ENCODE data around the gene FBXO2. TPM values are rescaled to one million over a fixed set of nuclear protein-coding genes. Genes with fewer than 3 reads are reported as not detected.

The FBXO2 gene, protein sequence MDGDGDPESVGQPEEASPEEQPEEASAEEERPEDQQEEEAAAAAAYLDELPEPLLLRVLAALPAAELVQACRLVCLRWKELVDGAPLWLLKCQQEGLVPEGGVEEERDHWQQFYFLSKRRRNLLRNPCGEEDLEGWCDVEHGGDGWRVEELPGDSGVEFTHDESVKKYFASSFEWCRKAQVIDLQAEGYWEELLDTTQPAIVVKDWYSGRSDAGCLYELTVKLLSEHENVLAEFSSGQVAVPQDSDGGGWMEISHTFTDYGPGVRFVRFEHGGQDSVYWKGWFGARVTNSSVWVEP
- total RNA-seq: 1.1 and 4.4 TPM in 2 replicates

DNA sequence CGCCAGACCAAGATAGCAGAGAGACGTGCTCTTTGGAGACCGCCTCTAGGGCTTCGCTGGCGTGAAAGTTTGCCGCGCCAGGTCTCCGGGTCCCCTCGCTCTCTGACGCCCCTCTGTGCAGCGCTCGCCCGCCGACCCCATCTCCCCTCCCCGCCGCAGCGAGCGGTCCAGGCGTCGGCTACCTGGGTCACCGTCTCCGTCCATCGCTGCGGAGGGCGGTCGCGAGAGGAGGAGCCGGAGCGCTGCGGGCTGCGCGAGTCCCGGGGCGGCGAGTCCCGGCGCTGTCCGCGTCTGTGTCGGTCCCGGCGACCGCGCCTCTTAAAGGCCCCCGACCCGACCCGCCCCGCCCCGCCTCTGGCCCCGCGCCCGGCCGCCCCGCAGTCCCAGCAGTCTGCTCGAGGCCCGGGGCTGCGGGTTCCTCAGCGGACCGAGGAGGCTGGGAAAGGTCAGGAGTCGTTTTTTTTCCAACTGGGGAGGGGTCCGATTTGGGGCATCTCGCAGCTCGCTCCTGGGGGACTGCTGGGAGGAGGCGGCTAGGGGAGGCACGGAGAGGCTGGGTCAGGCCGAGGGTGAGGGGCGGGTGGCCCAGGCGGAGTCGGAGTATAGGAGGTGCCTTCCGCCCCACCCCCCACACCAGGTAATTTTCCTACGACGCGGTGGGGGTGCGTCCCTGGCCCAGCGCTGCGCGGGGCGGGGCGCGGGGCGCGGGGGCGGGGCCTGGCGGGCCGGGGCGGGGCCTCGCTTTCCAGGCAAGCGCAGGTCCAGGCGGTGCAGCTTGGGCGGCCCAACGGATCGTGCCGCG is at the start of gene FBXO2, which contains the start of gene FBXO44:
Gene FBXO2, minus strand, starts transcription at position 293 of the 802 bp plus-strand sequence. Its CDS starts 89 bp downstream, at position 204.
Gene FBXO44, plus strand, starts transcription at position 741 of the 802 bp plus-strand sequence. CDS start 959 bp downstream, outside the sequence.

DNA sequence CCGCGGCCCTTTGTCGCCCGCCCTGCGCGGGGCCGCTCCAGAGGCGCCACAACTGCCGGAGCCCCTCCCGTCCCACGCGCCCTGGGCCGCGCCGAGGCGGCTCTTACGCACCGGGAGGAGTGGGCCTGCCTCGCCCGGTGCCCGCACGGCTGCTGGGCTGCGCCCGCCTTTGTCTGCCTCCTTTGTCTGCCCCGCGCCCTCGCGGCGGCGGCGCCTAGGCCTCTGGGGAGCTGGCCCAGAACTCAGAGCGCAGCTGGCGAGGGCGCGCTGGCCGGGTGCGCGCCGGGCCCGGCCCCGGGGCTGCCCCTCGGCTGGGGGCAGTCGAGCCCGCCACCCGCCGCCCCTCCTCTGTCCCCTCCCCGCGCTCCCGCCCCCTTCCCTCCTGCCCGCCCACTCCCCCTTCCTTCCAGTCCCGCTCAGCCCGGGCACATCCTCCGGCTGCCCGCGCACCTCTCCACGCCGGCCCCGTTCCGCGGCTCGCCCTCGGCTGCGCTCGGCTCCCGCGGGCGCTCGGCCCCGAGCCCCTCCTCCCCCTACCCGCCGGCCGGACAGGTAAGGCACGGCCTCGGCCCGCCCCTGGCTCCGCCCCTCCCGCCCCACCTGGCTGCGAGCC is 37.2 kb upstream of the FBXO2 start, which contains the start of gene DRAXIN:
Gene DRAXIN, plus strand, starts transcription at position 409 of the 613 bp plus-strand sequence. CDS start 14,549 bp downstream, outside the sequence.

DNA sequence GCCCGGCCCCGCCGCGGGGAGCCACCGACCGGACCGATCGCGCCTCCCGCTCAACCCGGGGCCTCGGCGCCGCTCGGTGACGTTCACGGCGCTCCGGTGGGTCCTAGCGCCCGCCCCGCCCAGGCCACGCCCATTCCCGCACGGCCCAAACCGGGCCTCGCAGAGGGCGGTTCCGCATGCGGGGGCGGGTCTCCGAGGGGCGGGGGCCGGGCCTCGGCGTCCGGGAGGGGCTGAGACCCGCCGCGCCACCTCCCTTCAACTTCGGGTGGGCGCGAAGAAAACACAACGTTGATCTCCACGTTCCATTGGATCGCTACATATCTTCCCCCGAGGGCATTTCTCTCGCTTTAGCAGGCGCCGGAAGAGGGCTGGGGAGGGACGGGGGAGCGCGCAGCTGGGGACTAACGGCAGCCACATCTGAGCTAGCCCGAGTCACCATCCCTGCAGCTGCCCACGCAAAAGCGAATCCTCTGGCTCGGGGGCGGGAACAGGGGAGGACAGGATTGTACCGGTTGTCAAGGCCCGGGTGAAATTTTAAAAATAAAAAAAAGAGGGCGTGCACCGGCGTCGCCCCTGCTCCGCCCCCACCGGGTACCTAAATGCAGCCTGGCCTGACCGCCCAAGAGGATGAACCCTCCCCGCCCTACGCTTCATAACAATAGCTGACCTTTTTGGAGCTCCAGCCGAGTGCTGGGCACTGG is 27.0 kb upstream of the FBXO2 start, which contains the start of gene MAD2L2:
Gene MAD2L2, minus strand, starts transcription at position 78 of the 701 bp plus-strand sequence. CDS start 547 bp downstream, outside the sequence.

Other genes with a start within 250 kb of the FBXO2 start
- gene DISP3, start 175.3 kb downstream of the FBXO2 start, total RNA-seq: 0.16 and 0.38 TPM in 2 replicates
- gene FBXO44, start 448 bp upstream of the FBXO2 start, total RNA-seq: 5.5 and 21.7 TPM in 2 replicates
- gene FBXO6, start 9.8 kb upstream of the FBXO2 start, total RNA-seq: 9.6 and 14.2 TPM in 2 replicates
- gene MAD2L2, start 26.7 kb upstream of the FBXO2 start, total RNA-seq: 68.8 and 103 TPM in 2 replicates
- gene DRAXIN, start 37.3 kb upstream of the FBXO2 start, total RNA-seq: under 0.01 TPM in 2 replicates
- 73.2 and 85.6 TPM in 2 replicates for gene AGTRAP, start 81.7 kb upstream of the FBXO2 start, total RNA-seq
- not detected in 2 replicates for gene C1orf167, start 107.8 kb upstream of the FBXO2 start, total RNA-seq
- 7.5 and 25.2 TPM in 2 replicates for gene MTHFR, start 151.5 kb upstream of the FBXO2 start, total RNA-seq
- gene CLCN6, start 151.8 kb upstream of the FBXO2 start, total RNA-seq: 6.7 and 11.5 TPM in 2 replicates
- not detected in 2 replicates for gene NPPA, start 193.4 kb upstream of the FBXO2 start, total RNA-seq
- gene NPPB, start 204.5 kb upstream of the FBXO2 start, total RNA-seq: 7.4 and 17.8 TPM in 2 replicates